ENCODE measurements around the gene TAT. TPM values are rescaled to one million over a fixed set of nuclear protein-coding genes. Genes with fewer than 3 reads are reported as not detected.

Gene TAT
- polyA plus RNA-seq, 1 of the 3 experiments (the other 2 are of a cell fraction): not detected

DNA sequence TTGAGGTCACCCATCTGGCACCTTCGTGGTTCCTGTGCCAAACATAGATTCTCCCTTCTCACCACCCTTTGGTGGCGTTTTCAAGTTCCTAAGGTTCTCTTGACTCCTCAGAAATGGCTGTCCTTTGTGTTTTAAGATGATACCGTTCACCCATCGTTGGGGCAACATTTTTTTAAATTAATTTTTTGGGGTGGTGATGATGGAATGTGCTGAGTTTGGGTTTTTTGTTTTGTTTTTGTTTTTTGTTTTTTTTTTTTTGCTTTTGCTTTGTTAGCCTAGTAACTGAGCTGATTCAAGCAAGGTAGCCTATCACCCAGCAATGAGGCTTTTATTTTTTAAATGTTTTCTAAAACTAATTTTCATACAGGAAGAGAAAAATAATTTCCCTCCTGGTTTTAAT lies 48.0 kb downstream of the TAT start:
- no peaks in the 10 kb centered on the region for H3K9me2 ChIP-seq
- H3K36me3 ChIP-seq (replicated peaks in 1 of 2; ENCODE audit: control insufficient read depth in 1 of 2, insufficient read depth in 2 of 2, low read length in 1 of 2): no peaks in the 10 kb centered on the region
- H3K27ac ChIP-seq (ENCODE audit: low read depth in 2 of 2, low read length in 1 of 2): no peak overlapping the region
- no peaks in the 10 kb centered on the region for H3K79me2 ChIP-seq (ENCODE audit: insufficient read depth)
- H3K4me1 ChIP-seq (ENCODE audit: control insufficient read depth in 1 of 2, insufficient read depth in 2 of 2, low read depth in 1 of 2, low read length in 1 of 2): no peaks in the 10 kb centered on the region
- no peak overlapping the region for H3K4me2 ChIP-seq
- H3K4me3 ChIP-seq (ENCODE audit: low read depth in 2 of 2, low read length in 1 of 2): no peak overlapping the region
- TF ChIP-seq, protein P1, sequence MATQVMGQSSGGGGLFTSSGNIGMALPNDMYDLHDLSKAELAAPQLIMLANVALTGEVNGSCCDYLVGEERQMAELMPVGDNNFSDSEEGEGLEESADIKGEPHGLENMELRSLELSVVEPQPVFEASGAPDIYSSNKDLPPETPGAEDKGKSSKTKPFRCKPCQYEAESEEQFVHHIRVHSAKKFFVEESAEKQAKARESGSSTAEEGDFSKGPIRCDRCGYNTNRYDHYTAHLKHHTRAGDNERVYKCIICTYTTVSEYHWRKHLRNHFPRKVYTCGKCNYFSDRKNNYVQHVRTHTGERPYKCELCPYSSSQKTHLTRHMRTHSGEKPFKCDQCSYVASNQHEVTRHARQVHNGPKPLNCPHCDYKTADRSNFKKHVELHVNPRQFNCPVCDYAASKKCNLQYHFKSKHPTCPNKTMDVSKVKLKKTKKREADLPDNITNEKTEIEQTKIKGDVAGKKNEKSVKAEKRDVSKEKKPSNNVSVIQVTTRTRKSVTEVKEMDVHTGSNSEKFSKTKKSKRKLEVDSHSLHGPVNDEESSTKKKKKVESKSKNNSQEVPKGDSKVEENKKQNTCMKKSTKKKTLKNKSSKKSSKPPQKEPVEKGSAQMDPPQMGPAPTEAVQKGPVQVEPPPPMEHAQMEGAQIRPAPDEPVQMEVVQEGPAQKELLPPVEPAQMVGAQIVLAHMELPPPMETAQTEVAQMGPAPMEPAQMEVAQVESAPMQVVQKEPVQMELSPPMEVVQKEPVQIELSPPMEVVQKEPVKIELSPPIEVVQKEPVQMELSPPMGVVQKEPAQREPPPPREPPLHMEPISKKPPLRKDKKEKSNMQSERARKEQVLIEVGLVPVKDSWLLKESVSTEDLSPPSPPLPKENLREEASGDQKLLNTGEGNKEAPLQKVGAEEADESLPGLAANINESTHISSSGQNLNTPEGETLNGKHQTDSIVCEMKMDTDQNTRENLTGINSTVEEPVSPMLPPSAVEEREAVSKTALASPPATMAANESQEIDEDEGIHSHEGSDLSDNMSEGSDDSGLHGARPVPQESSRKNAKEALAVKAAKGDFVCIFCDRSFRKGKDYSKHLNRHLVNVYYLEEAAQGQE (IDR thresholded peaks at IDR 0.05; ENCODE audit: low read depth, low read length): no peak
- TF ChIP-seq POLR2AphosphoS5 (IDR thresholded peaks at IDR 0.05; ENCODE audit: low read depth, low read length): no peak
- no peak for TF ChIP-seq RAD21 (IDR thresholded peaks at IDR 0.05; ENCODE audit: low read length)
- no peak for TF ChIP-seq EZH2phosphoT487 (IDR thresholded peaks at IDR 0.05; ENCODE audit: borderline replicate concordance, low read depth)
- TF ChIP-seq, protein P2, sequence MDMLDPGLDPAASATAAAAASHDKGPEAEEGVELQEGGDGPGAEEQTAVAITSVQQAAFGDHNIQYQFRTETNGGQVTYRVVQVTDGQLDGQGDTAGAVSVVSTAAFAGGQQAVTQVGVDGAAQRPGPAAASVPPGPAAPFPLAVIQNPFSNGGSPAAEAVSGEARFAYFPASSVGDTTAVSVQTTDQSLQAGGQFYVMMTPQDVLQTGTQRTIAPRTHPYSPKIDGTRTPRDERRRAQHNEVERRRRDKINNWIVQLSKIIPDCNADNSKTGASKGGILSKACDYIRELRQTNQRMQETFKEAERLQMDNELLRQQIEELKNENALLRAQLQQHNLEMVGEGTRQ (IDR thresholded peaks at IDR 0.05; ENCODE audit: borderline replicate concordance, low read depth, low read length): no peak
- TF ChIP-seq, protein P3, sequence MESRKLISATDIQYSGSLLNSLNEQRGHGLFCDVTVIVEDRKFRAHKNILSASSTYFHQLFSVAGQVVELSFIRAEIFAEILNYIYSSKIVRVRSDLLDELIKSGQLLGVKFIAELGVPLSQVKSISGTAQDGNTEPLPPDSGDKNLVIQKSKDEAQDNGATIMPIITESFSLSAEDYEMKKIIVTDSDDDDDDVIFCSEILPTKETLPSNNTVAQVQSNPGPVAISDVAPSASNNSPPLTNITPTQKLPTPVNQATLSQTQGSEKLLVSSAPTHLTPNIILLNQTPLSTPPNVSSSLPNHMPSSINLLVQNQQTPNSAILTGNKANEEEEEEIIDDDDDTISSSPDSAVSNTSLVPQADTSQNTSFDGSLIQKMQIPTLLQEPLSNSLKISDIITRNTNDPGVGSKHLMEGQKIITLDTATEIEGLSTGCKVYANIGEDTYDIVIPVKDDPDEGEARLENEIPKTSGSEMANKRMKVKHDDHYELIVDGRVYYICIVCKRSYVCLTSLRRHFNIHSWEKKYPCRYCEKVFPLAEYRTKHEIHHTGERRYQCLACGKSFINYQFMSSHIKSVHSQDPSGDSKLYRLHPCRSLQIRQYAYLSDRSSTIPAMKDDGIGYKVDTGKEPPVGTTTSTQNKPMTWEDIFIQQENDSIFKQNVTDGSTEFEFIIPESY (IDR thresholded peaks at IDR 0.05; ENCODE audit: borderline replicate concordance, low read depth): no peak
- TF ChIP-seq, protein P4, sequence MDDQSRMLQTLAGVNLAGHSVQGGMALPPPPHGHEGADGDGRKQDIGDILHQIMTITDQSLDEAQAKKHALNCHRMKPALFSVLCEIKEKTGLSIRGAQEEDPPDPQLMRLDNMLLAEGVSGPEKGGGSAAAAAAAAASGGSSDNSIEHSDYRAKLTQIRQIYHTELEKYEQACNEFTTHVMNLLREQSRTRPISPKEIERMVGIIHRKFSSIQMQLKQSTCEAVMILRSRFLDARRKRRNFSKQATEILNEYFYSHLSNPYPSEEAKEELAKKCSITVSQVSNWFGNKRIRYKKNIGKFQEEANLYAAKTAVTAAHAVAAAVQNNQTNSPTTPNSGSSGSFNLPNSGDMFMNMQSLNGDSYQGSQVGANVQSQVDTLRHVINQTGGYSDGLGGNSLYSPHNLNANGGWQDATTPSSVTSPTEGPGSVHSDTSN (IDR thresholded peaks at IDR 0.05): no peak
- TF ChIP-seq FOSL2 (IDR thresholded peaks at IDR 0.05; ENCODE audit: borderline replicate concordance, low read depth): no peak
- POLR2A ChIA-PET: no interaction called here
- no peaks in the 10 kb centered on the region for H3F3A ChIP-seq (replicated peaks; ENCODE audit: insufficient read depth)
- H3K9me3 ChIP-seq: no peaks in the 10 kb centered on the region
- no peak for DNase-seq
- no peak overlapping the region for H2AFZ ChIP-seq (ENCODE audit: low read depth)
- H4K20me1 ChIP-seq (ENCODE audit: insufficient read depth): no peaks in the 10 kb centered on the region
- CTCF ChIA-PET: interaction anchor here (1.2 to 1.5 kb wide), 2 partner anchors 10 to 29 kb away, joined by 3 to 8 read pairs; no protein-coding TSS in a partner anchor
- H3K27me3 ChIP-seq (ENCODE audit: insufficient read depth): peaks cover 7% of the 10 kb centered on the region; the same call in 1 of the 2 replicates
- H3K9ac ChIP-seq: no peak overlapping the region
- WGBS (ENCODE audit: low lambda C conversion rate): 30% methylated on average over 4 of the region's 4 CpGs
